Colonic mucosa (tissue), 4 donors: ENCODE measurements around the gene PDE10A. TPM values are rescaled to one million over a fixed set of nuclear protein-coding genes. Genes with fewer than 3 reads are reported as not detected.

Experiments
- DNase-seq: peaks from one replicate; pipeline ENCODE4 v3.0.0-alpha.2; 2020
- H3K27ac ChIP-seq: fragments of 200-600 bp; one replicate; pipeline ENCODE4 v1.8.0; 2021
- H3K27me3 ChIP-seq: fragments of 200-600 bp; one replicate; pipeline ENCODE4 v1.8.0; 2021
- H3K36me3 ChIP-seq: fragments of 200-600 bp; one replicate; pipeline ENCODE4 v1.8.0; 2021
- H3K4me1 ChIP-seq: fragments of 200-600 bp; one replicate; pipeline ENCODE4 v1.8.0; 2021; ENCODE audit warnings: mild to moderate bottlenecking
- H3K4me3 ChIP-seq: fragments of 200-600 bp; one replicate; pipeline ENCODE4 v1.8.0; 2021
- H3K9ac ChIP-seq, 2 donors: one replicate each; pipeline ENCODE4 v1.7.0; 2013; ENCODE audit warnings: control low read depth in 2 of 2, low read depth in 2 of 2, low read length in 2 of 2
- H3K9me3 ChIP-seq: fragments of 200-600 bp; one replicate; pipeline ENCODE4 v1.8.0; 2021
- CTCF ChIP-seq: fragments of 200-600 bp; IDR thresholded peaks from one replicate; pipeline ENCODE4 v1.8.0; 2022; ENCODE audit warnings: antibody characterized with exemption, mild to moderate bottlenecking
- intact Hi-C: fragments of 100-400 bp; cut with DNase I; formaldehyde crosslinking; loops from one replicate; pipeline ENCODE4 v1.14.1; 2022
- total RNA-seq, 2 donors: library from RNA; stranded (reverse); fragmentation: NEBNext Ultra II Directional in 1 of 2; extraction: Animal tissue kit (Norgen Biotek cat#: 25700) in 1 of 2; gene quantifications; one replicate each; pipeline ENCODE4 v1.2.1, GENCODE V29; 2021
- donor health status: healthy.
- donor health status: DM: no; HTN: no; CAD: no.
- donor health status: DM: no; HTN: no; CAD: no.

Gene PDE10A
- total RNA-seq, 2 donors from 2014 or later: 0.37 to 3.4 TPM

GRCh38 chr6:165630544-165630953 lies 32.5 kb downstream of the PDE10A start:
- no peak for DNase-seq
- H3K4me3 ChIP-seq: no peak overlapping the region
- H3K27ac ChIP-seq: no peak overlapping the region
- H3K36me3 ChIP-seq: no peaks in the 10 kb centered on the region
- no peak overlapping the region for H3K9ac ChIP-seq
- no peaks in the 10 kb centered on the region for H3K4me1 ChIP-seq
- no peak for TF ChIP-seq CTCF
- intact Hi-C loops: no loop called here
- no peaks in the 10 kb centered on the region for H3K27me3 ChIP-seq
- H3K9me3 ChIP-seq: no peaks in the 10 kb centered on the region

DNA sequence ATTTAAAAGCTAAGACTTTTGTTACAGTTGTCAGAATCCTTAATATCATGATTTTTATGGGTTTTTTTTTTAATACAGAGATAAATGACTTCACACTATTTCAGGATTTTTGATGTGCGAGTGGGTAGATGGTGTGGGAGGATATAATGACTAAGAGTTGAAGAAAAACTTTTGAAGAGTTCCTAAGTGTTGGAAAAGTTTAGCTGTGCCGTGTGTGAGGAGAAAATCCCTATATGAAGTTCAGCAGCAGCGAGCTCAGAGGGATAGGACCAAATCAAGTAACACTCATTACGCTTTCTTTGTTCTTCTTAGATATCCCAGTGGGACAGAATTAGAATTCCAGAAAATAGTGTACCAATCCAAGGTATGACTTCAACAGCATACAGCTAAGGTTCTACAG lies 34.1 kb downstream of the PDE10A start:
- no peak overlapping the region for H3K27ac ChIP-seq
- no peaks in the 10 kb centered on the region for H3K36me3 ChIP-seq
- no peak for DNase-seq
- H3K4me1 ChIP-seq: no peaks in the 10 kb centered on the region
- intact Hi-C loops: no loop called here
- H3K27me3 ChIP-seq: no peaks in the 10 kb centered on the region
- no peak overlapping the region for H3K4me3 ChIP-seq
- no peak overlapping the region for H3K9ac ChIP-seq
- no peak for TF ChIP-seq CTCF
- H3K9me3 ChIP-seq: no peaks in the 10 kb centered on the region

- DNase-seq: no peak
- no peak overlapping the region for H3K27ac ChIP-seq
- no peaks in the 10 kb centered on the region for H3K4me1 ChIP-seq
- TF ChIP-seq CTCF: no peak
- no peaks in the 10 kb centered on the region for H3K27me3 ChIP-seq
- no peaks in the 10 kb centered on the region for H3K36me3 ChIP-seq
- intact Hi-C loops: no loop called here
- no peak overlapping the region for H3K9ac ChIP-seq
- no peak overlapping the region for H3K4me3 ChIP-seq
- H3K9me3 ChIP-seq: no peaks in the 10 kb centered on the region
These were observed 35.7 kb downstream of the PDE10A start for GRCh38 chr6:165627366-165627765.

- H3K4me3 ChIP-seq: no peak overlapping the region
- no peaks in the 10 kb centered on the region for H3K27me3 ChIP-seq
- intact Hi-C loops: no loop called here
- H3K9me3 ChIP-seq: no peaks in the 10 kb centered on the region
- no peaks in the 10 kb centered on the region for H3K36me3 ChIP-seq
- no peaks in the 10 kb centered on the region for H3K4me1 ChIP-seq
- H3K27ac ChIP-seq: no peak overlapping the region
- no peak overlapping the region for H3K9ac ChIP-seq
- no peak for DNase-seq
- no peak for TF ChIP-seq CTCF
These were observed 36.3 kb downstream of the PDE10A start for GRCh38 chr6:165626711-165627110.

DNA sequence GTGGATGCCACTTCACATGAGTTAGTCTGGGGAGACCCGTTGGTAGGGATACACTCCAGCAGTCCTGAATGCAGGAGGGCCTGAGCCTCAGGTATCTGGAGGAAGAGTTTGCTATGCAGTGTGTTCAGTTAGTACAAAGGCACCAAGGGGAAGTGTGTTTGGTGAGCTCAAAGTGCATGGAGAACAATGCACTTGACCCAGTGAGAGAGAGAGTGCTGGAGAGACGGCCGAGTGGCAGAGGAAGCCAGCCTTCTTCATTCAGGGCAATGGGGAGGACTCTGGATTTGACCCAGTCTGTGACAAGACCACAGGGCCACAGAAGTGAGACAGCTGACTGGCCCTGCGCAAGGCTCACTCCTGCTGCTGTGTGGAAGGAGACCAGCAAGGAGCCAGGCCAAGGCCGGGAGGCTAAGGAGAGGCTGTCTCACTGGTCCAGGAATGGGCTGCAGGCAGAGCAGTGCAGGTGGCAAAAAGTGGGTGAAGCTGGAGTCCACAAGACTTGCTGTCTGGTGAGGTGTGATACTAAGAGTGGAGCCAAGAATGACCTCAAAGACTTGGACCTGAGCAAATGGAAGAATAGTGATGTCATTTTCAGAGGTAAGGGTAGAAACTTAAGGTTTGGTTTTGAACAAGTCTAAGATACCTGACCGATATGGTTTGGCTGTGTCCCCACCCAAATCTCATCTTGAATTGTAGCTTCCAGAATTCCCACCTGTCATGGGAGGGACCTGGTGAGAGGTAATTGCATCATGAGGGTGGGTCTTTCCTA lies 38.0 kb downstream of the PDE10A start:
- no peak overlapping the region for H3K9ac ChIP-seq
- H3K27me3 ChIP-seq: no peaks in the 10 kb centered on the region
- no peaks in the 10 kb centered on the region for H3K4me1 ChIP-seq
- no peak for TF ChIP-seq CTCF
- intact Hi-C loops: no loop called here
- no peak for DNase-seq
- H3K27ac ChIP-seq: no peak overlapping the region
- no peak overlapping the region for H3K4me3 ChIP-seq
- H3K36me3 ChIP-seq: no peaks in the 10 kb centered on the region
- H3K9me3 ChIP-seq: no peaks in the 10 kb centered on the region
